C1 segment of cervical spinal cord (tissue), 14 donors: ENCODE results near the gene COBLL1.
"Not testable (repeated sequence)": the region's sequence is repeated elsewhere in the genome, so short reads cannot be mapped to it uniquely, and the experiment has no call there.

Experiments used
- DNase-seq, 14 donors: peaks; one replicate each; lab custom pipeline; 2025; lab: John Stamatoyannopoulos, UW

Gene COBLL1

DNA sequence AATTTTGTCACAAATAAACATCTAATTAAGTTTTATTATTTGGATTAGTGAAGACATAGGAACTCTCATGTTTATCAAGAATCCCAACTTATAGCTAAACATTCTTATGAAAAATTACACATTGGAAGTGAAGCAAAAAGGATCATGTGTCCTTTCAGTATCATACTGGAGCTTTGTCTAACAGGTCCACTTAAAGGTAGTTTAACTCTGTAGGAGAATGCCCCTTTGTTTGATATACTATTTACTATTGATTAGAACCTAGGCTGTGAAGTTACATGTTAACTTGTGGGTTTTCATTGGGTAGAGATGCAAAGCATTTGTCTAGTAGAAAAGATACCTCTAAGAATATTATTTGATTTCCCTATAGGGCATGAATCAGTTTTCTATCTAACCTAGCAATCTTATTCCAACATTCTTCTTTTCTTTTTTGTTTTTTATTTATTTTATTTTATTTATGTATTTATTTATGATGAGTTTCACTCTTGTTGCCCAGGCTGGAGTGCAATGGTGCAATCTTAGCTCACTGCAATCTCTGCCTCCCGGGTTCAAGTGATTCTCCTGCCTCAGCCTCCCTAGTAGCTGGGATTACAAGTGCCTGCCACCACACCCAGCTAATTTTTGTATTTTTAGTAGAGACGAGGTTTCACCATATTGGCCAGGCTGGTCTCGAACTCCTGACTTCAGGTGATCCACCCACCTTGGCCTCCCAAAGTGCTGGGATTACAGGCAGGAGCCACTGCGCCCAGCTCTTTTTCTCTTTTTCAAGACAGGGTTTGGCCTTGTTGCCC lies 18.5 kb upstream of the COBLL1 start:
- DNase-seq = not testable (repeated sequence)

DNA sequence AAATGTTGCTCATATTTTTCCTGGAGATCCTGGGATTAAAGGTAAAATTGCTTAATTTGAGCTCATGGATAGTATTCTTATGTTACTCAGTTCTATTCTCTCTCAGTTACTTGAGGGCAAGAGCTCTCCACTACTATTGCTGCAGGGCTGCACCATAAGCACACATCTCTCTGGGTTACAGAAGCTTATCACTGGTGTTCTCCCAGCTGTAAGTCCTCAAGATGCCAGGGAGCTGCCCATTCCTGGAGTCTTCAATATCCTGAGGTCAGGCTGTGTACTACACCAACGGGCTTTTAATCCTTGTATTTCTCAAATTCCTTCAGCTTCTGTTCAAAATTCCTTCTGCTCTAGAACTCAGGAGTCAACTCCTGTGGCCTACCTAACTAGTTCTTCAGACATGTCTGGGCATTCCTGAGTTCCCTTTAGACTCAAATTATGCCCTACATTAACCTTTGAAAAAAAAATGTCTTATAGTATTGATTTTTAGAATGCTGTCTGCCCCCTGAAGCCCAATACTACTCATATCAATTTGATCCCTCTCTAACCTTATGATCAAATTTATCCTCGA lies 17.7 kb upstream of the COBLL1 start:
- no peak for DNase-seq

DNA sequence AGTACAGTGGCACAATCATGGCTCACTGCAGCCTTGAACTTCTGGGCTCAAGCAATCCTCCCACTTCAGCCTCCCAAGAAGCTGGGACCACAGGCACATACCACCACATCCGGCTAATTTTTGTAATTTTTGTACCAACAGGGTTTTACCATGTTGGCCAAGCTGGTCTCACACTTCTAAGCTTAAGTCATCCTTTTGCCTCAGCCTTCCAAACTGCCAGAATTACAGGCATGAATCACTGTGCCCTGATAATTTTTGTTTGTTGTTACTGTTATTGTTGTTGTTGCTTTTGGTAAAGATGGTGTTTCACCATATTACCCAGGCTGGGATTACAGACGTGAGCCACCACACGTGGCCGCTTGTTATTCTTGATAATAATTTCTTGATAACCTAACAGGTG lies 10.5 kb upstream of the COBLL1 start:
- no peak for DNase-seq

DNA sequence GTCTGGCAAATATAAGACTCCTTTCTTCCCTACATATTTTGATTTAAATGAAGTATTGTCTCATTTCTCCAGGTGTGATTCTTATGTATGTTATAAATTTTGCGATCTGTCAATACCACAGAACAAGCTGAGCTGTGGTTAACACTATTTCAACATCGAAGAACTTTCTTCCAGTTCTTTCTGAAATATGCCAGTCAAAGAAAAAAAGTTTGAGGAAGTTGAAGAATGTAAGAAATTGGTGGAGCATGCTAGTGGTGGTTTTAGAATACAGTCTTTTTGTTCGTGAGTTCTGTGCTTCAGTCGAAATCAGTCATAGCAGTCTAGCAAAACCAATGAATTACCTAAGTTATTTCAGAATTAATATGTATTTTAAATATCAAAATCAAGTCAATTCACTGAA lies 8.6 kb upstream of the COBLL1 start:
- no peak for DNase-seq

DNA sequence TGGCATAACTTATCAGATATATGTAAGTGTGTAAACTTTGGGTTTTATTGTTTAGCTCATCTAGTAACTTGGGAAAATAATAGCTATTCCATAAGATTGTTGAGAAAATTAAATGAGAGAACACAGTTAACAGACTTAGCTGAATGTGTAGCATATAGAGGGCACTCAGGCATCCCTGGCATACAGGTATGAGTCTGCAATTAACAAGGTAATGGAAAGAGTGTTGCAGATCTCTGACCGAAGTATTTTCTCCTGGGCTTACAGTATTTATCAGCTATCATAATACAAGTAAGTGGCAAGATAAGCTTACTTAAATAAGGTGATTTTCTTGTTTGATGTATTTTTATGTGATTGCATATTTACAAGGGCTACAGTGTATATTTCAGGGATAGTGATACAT lies 7.9 kb upstream of the COBLL1 start:
- DNase-seq = no peak

DNA sequence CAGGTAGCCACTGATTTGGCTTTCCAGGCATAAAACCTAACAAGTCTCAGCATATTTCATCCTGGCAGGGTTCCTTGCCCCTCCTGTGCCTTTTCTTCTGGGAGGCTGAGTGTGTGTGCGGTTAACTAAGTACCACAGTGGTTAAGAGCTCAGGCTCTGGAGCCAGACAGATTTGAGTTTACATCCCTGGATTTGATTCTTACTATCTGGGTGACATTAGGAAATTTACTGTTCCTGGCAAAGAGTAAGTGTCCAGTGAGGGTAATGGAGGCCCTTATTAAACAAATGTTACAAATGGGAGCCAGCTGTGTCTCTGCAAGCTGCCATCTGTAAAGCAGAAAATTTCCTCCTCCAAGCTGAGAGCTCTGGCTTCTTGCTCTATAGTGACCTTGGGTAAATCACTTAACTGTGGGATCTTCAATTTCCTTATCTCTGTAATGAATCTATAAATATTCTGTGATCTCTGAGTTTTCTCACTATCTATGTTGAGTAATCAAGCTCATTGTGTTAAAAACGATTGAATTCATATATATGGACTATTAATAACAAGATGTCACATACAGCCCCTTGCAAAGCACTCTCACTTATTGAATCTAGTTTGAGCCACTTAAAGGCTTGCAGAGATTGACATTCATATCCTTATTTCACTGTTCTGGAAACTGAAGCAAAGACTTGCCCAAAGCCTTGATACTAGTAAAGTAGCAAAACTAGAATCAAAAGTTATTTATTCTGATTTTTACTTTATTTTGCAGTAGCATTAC lies 6.5 kb upstream of the COBLL1 start:
- DNase-seq = no peak

DNA sequence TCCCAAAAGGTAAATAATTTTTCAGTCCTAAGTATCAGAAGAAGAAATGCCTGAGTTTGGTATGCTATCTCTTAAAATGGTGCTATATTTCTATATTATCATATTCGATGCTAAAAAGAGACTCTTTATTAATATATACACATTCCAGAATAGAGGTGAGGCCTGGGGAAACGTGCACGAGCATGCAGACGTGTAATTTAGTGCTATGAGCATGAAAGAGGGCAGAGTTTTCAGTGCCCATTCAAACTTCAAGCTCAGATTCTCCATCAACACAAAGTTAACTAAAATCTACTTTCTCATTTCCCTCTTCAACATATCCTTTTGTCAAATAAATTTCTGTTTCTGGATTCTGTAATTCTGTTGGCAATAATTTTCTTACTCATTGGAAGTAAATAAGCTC lies 5.7 kb upstream of the COBLL1 start:
- DNase-seq = no peak

DNA sequence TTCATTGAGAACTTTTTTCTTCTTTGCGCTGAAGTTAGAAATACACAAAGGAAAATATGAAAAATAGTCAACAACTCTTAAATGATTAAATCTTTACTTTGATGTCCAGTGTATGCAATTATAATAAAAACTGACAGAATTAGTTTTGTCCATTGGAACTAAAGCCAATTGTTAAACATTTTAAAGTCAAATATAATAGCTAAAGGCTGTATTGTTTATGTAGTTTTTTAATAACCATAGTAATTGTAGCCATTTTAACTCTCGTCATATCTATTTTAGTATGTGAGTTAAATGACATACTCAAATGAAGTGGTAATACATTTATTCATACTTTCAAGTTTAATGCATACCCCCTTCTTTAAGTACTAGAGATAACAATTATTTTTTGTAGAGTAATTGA lies 4.7 kb upstream of the COBLL1 start:
- DNase-seq = no peak

DNA sequence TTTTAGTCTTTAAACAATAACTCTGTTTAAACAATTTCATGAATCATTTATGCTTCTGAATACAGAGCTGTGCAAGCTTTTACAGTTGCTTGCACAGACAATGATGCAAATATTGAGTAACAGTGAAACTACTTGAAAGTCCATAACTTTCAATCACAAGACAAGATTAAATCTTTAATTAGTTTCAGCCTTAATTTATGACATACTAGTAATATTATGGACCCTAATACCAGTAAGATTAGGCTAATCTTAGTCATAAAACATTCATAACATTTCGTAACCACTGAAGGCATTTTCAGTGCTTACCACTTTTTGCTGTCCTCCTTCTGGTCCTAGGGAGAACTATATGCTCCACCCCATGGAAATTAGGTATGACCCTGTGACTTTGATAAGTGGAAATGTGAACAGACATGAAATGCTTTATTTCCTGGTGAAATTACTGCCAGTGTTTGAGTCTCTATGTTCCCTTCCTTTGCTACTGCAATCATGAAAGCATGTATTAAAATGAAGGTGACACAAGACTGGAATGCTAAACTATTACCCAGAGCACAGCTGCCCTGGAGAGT lies 1.8 kb upstream of the COBLL1 start:
- no peak for DNase-seq

DNA sequence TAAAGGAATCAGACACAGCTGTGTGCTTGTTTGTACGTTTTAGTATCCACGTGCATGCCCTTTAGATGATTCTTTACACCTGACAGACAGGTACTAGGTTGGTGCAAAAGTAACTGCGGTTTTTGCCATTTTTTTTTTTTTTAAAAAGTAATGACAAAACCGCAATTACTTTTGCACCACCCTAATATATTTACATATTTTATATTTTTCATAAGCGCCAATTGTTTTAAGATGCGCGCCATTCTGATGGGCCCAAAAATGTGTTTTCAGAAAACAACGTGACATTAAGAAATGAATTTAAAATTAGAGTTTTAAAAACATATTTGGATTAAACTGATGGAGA lies 972 bp upstream of the COBLL1 start:
- no peak for DNase-seq

DNA sequence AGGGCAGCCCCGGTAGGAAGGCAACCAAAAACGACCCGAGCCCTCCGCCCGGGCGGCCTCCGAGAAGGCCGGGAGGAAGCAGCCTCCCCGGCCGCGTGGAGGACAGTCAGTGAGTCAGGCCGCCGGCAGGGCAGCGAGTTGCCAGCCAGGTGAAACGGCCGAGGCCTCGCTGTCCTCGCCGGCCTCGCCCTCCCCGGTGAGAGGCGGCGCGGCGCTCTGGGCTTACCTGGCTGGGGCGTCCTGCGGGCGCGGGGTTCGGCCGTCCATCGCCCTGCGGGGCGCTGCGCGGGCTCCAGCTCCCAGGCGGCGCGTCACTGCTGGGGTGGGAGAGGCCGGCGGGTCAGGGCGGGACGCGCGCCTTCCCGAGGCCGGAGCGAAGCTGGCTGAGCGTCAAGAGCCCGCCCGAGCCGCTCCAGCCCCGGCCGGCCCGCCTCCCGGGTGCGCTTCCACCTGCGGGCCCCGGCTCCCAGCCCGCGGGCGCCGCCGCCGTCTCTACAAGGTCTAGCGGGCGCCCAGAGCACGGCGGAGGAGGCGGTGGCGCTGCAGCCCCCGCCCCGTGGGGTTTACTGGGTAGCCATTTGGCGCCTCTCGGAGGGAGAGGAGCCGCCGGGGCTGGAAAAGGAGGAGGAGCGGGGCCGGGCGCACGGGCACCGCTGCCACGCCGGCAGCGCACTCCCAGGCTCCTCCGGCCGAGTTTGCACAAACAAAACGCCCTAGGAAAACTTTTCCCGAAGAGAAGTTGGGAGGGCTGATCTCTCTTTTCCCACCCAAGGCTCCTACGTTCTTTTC lies 499 bp downstream of the COBLL1 start:
- peak in 5 of 14 donors; percentile 30 to 70 (median 45) for DNase-seq

DNA sequence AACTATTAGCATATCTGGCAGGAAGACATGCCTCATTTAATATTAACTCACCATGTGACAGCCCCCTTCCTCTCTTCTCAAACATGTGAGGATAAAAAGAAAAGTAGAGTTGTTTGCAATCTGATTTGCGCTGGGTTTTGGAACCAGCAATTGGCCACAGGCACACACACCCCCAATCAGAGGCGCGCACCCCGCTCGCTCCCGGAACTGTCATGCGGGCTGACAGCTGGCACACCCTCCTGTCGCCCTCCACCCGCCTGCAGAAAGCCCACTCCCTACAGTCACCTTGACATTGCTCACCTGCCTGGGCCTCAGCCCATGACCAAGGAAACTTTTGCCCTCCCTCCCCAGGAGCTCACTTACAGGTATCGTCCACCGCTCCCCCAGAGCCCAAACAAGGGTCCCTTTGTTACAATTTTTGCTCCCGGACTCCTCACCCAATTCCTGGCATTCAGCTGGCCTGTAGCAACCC lies 1.1 kb downstream of the COBLL1 start:
- DNase-seq = peak in 3 of 14 donors; percentile 3 to 16 (median 12)

DNA sequence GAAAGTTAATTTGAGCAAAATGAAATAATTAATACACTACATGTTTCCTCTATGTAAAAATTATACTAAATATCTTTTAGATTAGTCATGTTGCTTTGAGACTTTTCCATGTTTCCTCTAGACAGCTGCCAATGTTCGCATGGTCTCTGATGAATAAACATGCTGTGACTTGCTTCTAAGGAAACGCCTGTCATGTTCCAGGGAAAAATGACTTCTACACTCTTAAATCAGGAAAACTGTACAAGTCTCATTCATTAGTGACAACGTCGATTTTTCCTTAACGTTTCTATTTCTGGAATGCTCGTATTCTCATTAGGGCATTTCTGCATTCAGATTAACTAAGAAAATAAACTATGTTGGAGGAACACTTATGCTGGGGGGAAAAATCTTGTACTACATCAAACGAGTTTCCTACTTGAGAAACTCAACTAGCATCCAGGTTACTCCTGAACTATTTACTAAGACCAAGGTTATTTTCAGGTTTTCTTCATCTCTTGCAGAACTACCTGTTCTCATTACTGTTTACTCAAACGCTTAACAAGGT lies 1.6 kb downstream of the COBLL1 start:
- DNase-seq = no peak

DNA sequence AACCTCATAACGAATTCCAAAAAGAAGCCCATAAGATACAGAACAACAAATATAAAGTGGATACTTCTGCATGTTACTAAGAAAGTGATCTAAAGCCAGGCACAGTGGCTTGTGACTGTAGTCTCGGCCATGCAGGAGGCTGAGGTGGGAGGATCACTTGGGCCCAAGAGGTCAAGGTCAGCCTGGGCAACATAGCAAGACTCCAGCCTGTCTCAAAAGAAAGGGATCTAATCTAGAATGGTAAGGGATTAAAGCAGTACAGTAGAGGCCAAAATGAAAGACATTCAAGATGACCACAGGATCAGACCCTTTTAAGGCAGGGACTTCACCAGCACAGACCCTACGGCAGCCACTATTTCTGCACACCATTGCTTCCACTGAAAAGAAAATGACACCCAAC lies 3.8 kb downstream of the COBLL1 start:
- DNase-seq = no peak

DNA sequence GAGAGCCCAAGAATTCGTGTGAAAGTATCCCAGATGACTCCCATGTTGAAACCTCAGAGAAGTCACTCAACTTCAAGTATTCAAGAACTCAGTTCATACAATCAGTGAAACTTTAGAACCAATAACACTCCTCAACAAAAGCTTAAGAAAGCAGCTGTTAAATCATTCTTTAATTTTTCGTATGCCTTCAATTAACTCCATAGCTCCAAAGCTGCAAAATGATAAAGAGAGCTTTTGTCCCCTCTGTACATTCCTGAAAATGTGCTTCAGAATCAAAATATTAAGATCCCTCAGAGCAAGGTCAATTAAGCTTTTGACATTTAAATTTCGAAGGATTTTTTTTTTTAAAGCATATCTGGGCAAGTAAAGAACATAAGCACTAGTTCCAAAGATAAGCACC lies 4.7 kb downstream of the COBLL1 start:
- DNase-seq = no peak

DNA sequence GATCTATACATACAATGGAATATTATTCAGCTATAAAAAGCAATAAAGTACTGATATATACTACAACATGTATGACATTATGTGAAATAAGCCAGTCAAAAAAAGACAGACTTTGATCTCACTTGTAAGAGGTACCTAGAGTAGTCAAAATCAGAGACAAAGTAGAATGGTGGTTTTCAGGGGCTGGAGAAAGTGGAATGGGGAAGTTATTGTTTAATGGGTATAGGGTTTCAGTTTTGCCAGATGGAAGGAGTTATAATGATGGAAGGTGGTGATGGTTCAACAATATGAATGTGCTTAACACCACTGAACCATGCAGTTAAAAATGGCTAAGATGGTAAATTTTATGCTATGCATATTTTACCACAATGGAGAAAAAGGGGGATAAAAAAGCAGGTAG lies 6.3 kb downstream of the COBLL1 start:
- DNase-seq = no peak

DNA sequence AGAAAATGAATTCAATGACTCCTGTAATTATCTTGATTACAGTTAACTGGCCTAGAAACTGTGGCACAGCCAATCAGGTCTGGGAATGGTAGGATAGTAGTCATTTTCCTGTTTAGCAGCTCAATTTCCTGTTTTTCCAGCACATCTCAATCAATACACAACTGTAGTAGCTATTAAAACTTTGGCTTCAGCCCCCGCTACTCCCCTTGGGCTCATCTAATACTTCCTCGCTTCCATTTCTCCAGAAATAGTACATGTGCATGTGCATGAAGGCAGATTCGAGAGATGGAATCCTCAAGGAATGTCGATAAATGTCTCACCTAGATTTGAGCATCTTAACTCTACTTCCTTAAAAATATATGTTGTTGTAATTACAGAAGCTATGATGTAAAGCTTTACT lies 9.7 kb downstream of the COBLL1 start:
- DNase-seq = no peak

DNA sequence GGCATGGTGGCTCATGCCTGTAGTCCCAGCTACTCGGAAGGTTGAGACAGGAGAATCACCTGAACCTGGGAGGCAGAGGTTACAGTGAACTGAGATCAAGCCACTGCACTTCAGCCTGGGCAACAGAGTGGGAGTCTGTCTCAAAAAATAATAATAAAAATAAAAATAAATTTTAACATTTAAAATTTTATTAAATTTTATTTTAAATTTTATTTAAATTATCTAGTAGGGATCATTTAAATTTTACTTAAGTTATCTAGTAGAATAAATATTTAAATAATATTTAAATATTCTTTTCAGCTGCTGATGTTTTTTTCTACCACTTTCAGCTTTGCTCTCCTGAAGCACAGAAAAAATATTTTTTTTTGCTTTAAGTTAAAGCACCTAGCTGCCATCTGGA lies 10.4 kb downstream of the COBLL1 start:
- DNase-seq = no peak

DNA sequence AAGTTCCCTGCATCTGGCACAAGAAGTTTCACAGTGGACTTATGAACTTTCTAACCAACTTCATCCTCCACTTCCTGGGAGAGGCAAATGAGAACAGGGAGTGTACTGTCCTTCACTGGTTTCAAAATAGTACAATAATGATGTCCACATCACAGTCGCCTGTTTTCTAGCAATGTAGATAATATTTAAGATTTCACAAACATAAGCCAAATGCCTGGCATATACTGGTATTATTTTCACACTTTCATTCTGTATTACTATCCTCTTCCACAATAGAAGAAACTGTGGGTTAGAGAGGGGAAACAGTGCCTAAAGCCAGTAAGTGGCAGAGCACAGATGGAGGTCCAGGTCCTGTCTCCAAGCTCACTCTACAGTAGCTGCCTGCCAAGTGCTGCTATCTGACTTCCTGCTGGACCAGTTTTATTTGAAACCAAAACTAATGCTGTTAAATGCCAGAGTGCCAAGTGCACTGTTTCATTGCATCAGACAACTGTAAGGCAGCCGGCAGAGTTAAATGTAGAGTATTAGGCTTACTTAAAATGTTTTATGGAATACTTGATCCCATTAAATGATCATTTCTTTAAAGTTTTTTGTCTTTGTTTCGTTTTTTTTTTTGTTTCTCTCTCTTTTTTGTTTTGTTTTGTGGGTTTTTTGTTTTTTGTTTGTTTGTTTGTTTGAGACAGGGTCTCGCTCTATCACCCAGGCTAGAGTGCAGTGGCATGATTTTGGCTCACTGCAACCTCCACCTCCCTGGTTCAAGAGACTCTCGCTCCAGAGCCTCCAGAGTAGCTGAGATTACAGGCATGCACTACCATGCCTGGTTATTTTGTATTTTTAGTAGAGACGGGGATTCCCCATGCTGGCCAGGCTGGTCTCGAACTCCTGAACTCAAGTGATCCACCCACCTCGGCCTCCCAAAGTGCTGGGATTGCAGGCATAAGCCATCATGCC lies 15.1 kb downstream of the COBLL1 start:
- DNase-seq = no peak

DNA sequence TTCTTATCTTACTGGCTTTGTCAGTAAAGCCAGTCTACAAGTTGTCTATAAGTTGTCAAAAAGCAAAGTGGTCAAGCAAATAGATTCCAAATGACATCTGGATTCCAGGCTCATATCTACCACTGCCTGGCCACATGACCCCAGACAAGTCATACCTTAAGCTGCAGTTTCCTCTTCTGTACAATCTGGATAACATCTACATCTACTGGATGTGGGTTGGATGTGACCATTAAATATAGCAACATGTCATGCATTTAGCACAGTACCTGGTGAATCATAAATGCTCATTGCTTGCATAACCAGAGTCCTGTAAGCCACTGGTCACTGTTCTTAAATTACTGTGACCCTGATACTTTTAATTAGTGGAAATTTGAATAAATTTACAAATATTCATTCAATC lies 16.8 kb downstream of the COBLL1 start:
- DNase-seq = no peak
